G401.6 (cell line): Measurements from ENCODE around the gene NSG1.

Source experiments
- FAIRE-seq: peaks from 2 replicates; lab custom pipeline; 2012; peaks lifted over from hg19 to GRCh38; lab: Jason Lieb, UNC

The NSG1 gene

GRCh38 chr4:4396628-4397440 is 9.9 kb downstream of the NSG1 start:
- no peak for FAIRE-seq

- FAIRE-seq = no peak
Measured at GRCh38 chr4:4397441-4397819, 10.5 kb downstream of the NSG1 start.

- FAIRE-seq = no peak
Measured at GRCh38 chr4:4398430-4398829, 11.5 kb downstream of the NSG1 start.

GRCh38 chr4:4401036-4401435 is 14.1 kb downstream of the NSG1 start:
- FAIRE-seq = no peak

- no peak for FAIRE-seq
Measured at GRCh38 chr4:4402966-4403365, 16.1 kb downstream of the NSG1 start.

GRCh38 chr4:4405358-4405962 is 18.6 kb downstream of the NSG1 start:
- FAIRE-seq = no peak

- no peak for FAIRE-seq
Measured at GRCh38 chr4:4406455-4407298, 19.8 kb downstream of the NSG1 start.

GRCh38 chr4:4407299-4408131 is 20.6 kb downstream of the NSG1 start:
- FAIRE-seq = no peak

GRCh38 chr4:4408132-4408523 is 21.2 kb downstream of the NSG1 start:
- no peak for FAIRE-seq

GRCh38 chr4:4408576-4409335 is 21.9 kb downstream of the NSG1 start:
- FAIRE-seq = no peak

- FAIRE-seq = no peak
Measured at GRCh38 chr4:4409416-4410115, 22.7 kb downstream of the NSG1 start.

GRCh38 chr4:4410271-4410670 is 23.4 kb downstream of the NSG1 start:
- FAIRE-seq = no peak

GRCh38 chr4:4411906-4412305 is 25.0 kb downstream of the NSG1 start:
- FAIRE-seq = no peak

- no peak for FAIRE-seq
Measured at GRCh38 chr4:4412641-4413372, 25.9 kb downstream of the NSG1 start.

- FAIRE-seq = no peak
Measured at GRCh38 chr4:4413373-4413725, 26.4 kb downstream of the NSG1 start.

GRCh38 chr4:4413806-4414205 is 26.9 kb downstream of the NSG1 start:
- FAIRE-seq = no peak

- FAIRE-seq = no peak
Measured at GRCh38 chr4:4415107-4415805, 28.4 kb downstream of the NSG1 start.

GRCh38 chr4:4415806-4416805 is 29.2 kb downstream of the NSG1 start:
- FAIRE-seq = no peak
